HUDEP-2 (cell line): ENCODE measurements around the gene PGA3.
"Not testable (repeated sequence)": the region's sequence is repeated elsewhere in the genome, so short reads cannot be mapped to it uniquely, and the experiment has no call there.

Source experiments
- DNase-seq, 76 experiments: peaks; one replicate each; lab custom pipeline; 2025; ENCODE audit not compliant: unreplicated experiment in 76 of 76; lab: John Stamatoyannopoulos, UW

The PGA3 gene

DNA sequence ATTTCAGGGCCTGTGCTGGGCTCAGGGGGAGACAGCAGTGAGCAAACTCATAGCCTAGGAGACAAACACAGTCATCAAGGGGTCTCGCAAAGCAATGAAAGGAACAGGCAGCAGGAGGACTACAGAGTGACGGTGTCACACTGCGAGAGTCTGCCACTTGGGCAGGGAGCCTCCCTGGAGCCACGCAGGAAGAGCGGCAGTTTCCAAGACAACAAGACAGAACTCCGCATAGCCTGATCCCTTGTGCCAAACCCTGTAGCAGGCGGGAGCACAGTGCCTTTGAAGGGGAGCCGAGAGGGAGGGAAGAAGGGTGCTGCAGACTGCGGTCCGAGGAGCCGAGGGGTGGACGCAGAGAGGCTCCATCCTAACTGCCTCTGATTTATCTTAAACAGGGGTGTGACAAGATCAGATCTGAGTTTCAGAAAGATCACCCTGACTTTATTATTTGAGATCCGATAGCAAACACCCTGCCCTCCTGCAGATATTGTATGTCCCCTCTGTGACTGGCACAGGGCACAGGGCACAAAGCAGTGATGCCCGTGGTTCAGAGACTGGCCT lies 1.3 kb downstream of the PGA3 start:
- not testable (repeated sequence) for DNase-seq

- not testable (repeated sequence) for DNase-seq
Observed at GRCh38 chr11:61207636-61208310, 4.5 kb downstream of the PGA3 start.

DNA sequence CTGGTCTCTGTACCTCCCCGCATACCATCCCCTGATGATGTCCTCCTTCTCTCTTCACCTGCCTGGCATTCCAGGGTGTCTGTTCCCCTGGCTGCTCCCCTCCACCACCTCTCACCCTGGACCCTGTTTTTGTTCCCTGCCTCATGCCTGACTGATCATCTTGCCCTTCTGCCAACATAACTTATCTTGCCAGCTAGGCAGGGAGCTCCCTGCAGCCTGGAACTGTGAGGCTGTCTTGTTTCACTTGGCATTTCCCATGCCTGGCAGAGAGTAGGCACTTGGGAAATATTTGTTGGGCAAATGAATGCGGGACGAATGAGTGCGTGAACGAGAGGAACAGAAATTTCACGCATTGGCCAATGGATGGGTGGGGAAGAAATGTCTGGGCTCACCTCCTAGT lies 7.3 kb downstream of the PGA3 start:
- not testable (repeated sequence) for DNase-seq

DNA sequence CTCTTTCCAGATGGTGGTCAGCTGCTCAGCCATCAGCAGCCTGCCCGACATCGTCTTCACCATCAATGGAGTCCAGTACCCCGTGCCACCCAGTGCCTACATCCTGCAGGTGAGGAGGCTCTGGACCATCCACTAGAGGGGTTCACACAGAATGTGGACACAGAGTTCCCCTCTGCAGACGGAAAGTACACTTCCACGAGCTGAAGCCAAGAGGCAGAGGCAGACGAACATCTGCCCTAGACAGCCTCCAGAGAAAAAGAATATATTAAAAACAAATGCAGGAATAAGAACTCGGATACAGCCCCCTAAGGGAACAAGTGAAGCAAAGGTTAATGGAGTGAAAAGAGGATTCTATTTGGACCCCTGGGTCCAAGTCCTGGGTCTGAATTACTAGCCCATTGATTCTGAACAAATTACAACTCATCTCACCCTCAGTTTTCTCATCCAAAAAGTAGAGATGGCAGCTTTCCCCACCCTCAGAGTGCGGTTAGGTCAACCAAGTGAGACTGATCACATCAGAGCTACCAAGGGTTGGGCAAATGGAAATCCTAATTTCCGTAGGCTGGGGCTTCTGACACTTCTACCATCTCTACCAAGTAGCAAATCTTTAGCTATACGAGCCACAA lies 8.1 kb downstream of the PGA3 start:
- DNase-seq = not testable (repeated sequence)

- DNase-seq = not testable (repeated sequence)
Observed at GRCh38 chr11:61212202-61212601, 8.9 kb downstream of the PGA3 start.

- not testable (repeated sequence) for DNase-seq
Observed at GRCh38 chr11:61213711-61214324, 10.5 kb downstream of the PGA3 start.

DNA sequence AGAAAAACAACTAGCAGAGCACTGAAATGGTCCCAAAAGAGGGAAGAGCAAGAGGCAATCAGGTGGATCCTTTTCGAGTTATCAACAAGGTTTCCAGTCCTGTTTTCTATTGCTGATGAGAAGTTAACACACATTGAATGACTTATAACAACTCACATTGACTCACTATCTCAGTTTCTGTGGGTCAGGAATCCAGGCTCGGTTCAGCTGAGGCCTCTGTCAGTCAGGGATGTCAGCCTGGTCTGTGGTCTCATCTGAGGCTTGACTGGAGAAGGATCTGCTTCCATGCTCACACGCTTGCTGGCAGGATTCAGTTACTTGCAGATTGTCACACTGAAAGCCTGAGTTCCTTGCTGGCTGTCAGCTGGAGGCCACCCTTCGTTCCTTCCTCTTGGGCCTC lies 15.0 kb downstream of the PGA3 start:
- DNase-seq = not testable (repeated sequence)

DNA sequence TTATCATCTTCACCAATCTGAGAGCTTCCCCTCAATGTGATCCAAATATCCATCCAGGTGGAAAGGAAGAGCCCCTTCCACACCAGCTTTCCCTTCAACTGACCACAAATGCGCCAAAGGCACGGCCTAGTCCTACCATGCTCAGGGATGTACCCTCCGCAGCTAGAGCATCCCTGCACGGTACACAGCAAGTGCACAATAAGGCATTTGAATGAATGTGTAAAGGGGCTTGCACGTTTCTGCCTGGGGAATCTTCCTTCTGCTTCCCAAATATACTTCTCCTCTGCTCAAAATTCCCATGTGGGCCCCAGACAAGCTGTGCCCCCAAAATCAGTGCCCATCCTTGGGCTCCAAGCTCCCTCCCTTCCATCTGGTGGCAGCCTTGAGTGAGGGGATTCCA lies 15.7 kb downstream of the PGA3 start:
- DNase-seq = not testable (repeated sequence)

- DNase-seq = not testable (repeated sequence)
Observed at GRCh38 chr11:61222047-61222446, 18.7 kb downstream of the PGA3 start, which contains the start of gene PGA4. PGA4 (plus strand) TSS chr11:61222347; CDS start chr11:61222401, 54 bp downstream.

DNA sequence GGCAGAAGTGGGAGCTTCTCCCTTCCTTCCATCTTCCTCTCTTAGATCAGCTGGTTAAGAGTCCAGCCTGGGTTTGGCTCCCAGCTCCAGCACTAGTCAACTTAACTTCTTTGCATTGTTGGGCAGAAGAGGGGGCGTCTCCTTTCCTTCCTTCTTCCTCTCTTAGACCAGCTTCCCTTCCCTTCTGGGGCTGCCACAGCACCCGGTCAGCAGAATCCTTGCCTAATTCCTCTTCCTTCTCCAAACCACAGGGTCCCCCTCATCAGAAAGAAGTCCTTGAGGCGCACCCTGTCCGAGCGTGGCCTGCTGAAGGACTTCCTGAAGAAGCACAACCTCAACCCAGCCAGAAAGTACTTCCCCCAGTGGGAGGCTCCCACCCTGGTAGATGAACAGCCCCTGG lies 19.4 kb downstream of the PGA3 start:
- not testable (repeated sequence) for DNase-seq

- DNase-seq = not testable (repeated sequence)
Observed at GRCh38 chr11:61226457-61227137, 23.3 kb downstream of the PGA3 start.

GRCh38 chr11:61229458-61229857 lies 26.1 kb downstream of the PGA3 start:
- not testable (repeated sequence) for DNase-seq

- DNase-seq = not testable (repeated sequence)
Observed at GRCh38 chr11:61231033-61231432, 27.7 kb downstream of the PGA3 start.

- not testable (repeated sequence) for DNase-seq
Observed at GRCh38 chr11:61231585-61231984, 28.3 kb downstream of the PGA3 start.

DNA sequence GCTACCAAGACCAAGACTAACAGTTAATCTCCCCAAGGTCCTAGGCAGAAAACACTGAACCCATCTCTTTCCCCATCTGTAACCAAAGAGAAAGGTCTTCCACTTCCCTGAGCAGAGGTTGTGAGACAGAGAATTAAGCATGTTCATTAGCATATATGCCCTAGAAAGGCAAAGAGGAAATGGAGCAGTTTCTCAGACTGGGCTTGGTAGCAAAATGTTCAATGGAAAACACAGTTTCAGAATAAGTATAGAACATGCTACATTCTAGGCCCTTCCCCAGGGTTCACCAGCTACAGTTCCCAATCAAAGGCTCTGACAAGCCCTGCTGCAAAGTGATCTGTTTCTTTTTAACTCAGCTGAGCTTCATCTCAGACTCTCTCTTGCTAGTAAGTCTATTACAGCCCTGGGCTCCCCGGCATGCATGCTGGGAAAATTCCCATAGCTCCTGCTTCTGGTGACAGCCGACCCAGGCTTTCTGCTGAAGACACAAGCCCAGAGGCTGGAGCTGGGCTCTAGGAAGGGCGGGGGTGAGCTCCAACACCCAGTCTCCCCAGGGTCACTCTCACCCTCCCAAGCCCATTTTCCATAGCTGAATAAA lies 29.3 kb downstream of the PGA3 start:
- not testable (repeated sequence) for DNase-seq

DNA sequence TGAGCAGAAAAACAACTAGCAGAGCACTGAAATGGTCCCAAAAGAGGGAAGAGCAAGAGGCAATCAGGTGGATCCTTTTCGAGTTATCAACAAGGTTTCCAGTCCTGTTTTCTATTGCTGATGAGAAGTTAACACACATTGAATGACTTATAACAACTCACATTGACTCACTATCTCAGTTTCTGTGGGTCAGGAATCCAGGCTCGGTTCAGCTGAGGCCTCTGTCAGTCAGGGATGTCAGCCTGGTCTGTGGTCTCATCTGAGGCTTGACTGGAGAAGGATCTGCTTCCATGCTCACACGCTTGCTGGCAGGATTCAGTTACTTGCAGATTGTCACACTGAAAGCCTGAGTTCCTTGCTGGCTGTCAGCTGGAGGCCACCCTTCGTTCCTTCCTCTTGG lies 33.8 kb downstream of the PGA3 start:
- not testable (repeated sequence) for DNase-seq

DNA sequence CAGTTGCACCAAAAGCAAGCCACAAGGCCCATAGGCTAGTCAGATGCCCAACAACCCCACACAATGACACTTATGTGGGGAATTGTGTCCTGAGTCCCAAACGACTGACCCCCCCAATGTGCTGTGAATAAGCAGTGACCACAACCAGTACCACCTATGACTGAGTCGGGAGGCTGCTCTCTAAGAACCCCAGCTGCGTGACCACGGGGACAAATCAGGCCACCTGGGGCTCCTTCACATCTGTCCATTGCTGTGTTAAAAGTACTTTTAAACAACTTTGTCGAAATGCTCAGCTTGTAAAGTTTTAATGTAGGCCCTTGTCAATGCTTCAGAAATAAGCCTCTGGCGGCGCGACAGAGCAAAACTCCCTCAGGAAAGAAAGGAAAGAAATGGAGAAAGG lies 37.0 kb downstream of the PGA3 start:
- not testable (repeated sequence) for DNase-seq

GRCh38 chr11:61240875-61241274 lies 37.6 kb downstream of the PGA3 start, which contains the start of gene PGA5:
PGA5 (plus strand) TSS chr11:61241175; CDS start chr11:61241227, 52 bp downstream.
- not testable (repeated sequence) for DNase-seq

- not testable (repeated sequence) for DNase-seq
Observed at GRCh38 chr11:61241526-61241925, 38.2 kb downstream of the PGA3 start.

- DNase-seq = not testable (repeated sequence)
Observed at GRCh38 chr11:61245284-61245964, 42.1 kb downstream of the PGA3 start.
